GM23248 (cell line): ENCODE data around the gene CNOT1. TPM values are rescaled to one million over a fixed set of nuclear protein-coding genes. Genes with fewer than 3 reads are reported as not detected.

Source experiments
- DNase-seq: peaks from one replicate; pipeline ENCODE4 v3.0.0-alpha.2; 2015
- H2AFZ ChIP-seq: fragments of 200-600 bp; sonication (generic); 2 replicates; pipeline ENCODE4 v1.6.1; 2016; ENCODE audit warnings: antibody characterized with exemption
- H3F3A ChIP-seq: fragments of 200-600 bp; sonication (generic); 2 replicates; pipeline ENCODE4 v1.6.1; 2016; ENCODE audit warnings: mild to moderate bottlenecking, antibody characterized with exemption, mixed run types; ENCODE audit not compliant: insufficient read depth
- H3K27ac ChIP-seq: fragments of 200-600 bp; sonication (generic); 2 replicates; pipeline ENCODE4 v1.5.1; 2016; ENCODE audit warnings: mild to moderate bottlenecking
- H3K27me3 ChIP-seq: fragments of 200-600 bp; sonication (generic); replicated peaks from 2 replicates; pipeline ENCODE4 v1.6.1; 2016; ENCODE audit warnings: mild to moderate bottlenecking; ENCODE audit not compliant: insufficient read depth
- H3K36me3 ChIP-seq: fragments of 200-600 bp; sonication (generic); 2 replicates; pipeline ENCODE4 v1.6.1; 2016; ENCODE audit warnings: low read depth, mild to moderate bottlenecking
- H3K4me1 ChIP-seq: fragments of 200-600 bp; sonication (generic); 2 replicates; pipeline ENCODE4 v1.6.1; 2016; ENCODE audit warnings: mild to moderate bottlenecking; ENCODE audit not compliant: insufficient read depth
- H3K4me2 ChIP-seq: fragments of 200-600 bp; sonication (generic); one replicate; pipeline ENCODE4 v1.6.1; 2016; ENCODE audit warnings: mild to moderate bottlenecking; ENCODE audit not compliant: unreplicated experiment
- H3K4me3 ChIP-seq: fragments of 200-600 bp; sonication (generic); 2 replicates; pipeline ENCODE4 v1.5.1; 2016; ENCODE audit warnings: mild to moderate bottlenecking
- H3K79me2 ChIP-seq: fragments of 200-600 bp; sonication (generic); 2 replicates; pipeline ENCODE4 v1.6.1; 2016; ENCODE audit warnings: mild to moderate bottlenecking; ENCODE audit not compliant: insufficient read depth
- H3K9ac ChIP-seq: fragments of 200-600 bp; sonication (generic); 2 replicates; pipeline ENCODE4 v1.6.1; 2016; ENCODE audit warnings: mild to moderate bottlenecking
- H3K9me2 ChIP-seq: fragments of 200-600 bp; sonication (generic); 2 replicates; pipeline ENCODE4 v1.6.1; 2016; ENCODE audit warnings: mixed run types, mild to moderate bottlenecking, moderate library complexity; ENCODE audit not compliant: insufficient read depth
- H3K9me3 ChIP-seq: fragments of 200-600 bp; sonication (generic); one replicate; pipeline ENCODE4 v1.6.1; 2017; ENCODE audit warnings: low read depth
- H4K20me1 ChIP-seq: fragments of 200-600 bp; sonication (generic); 2 replicates; pipeline ENCODE4 v1.6.0; 2016; ENCODE audit not compliant: insufficient read depth
- EZH2 ChIP-seq: fragments of 200-600 bp; sonication (generic); IDR thresholded peaks from 2 replicates; pipeline ENCODE4 v1.6.1; 2018; ENCODE audit warnings: antibody characterized with exemption, mild to moderate bottlenecking; ENCODE audit not compliant: insufficient read depth, poor library complexity, severe bottlenecking
- EZH2phosphoT487 ChIP-seq: fragments of 200-600 bp; sonication (generic); IDR thresholded peaks from 2 replicates; pipeline ENCODE4 v1.6.1; 2018; ENCODE audit warnings: antibody characterized with exemption, moderate library complexity, mild to moderate bottlenecking, low read depth; ENCODE audit not compliant: insufficient read depth
- WGBS, 2 experiments: methylation state at CpG; one replicate each; pipeline ENCODE4 v1.1.6; 2015 to 2017; ENCODE audit warnings: low lambda C conversion rate in 2 of 2, low coverage in 1 of 2; ENCODE audit errors: missing lambda C conversion rate in 2 of 2; 5-methylcytosine and 5-hydroxymethylcytosine counted together
- in situ Hi-C: fragments of 300-500 bp; cut with MboI; formaldehyde crosslinking; loops from 2 replicates; pipeline ENCODE4 v1.15.0; 2020
- polyA plus RNA-seq: library from polyadenylated mRNA; unstranded; fragments of >200 nt; fragmentation: Nextera tagmentation; extraction: Ambion mirVana; gene quantifications from 2 replicates; pipeline ENCODE4 v1.2.1, GENCODE V29; 2016
- total RNA-seq: library from RNA; depleted of rRNA; stranded (reverse); fragments of >200 nt; shearing (Covaris generic); gene quantifications from 2 replicates; pipeline ENCODE4 v1.2.3, GENCODE V29; 2014

Gene CNOT1
- total and polyA plus RNA-seq, 2 experiments from 2014 or later, result 35.6 to 93.1 TPM

- H3K9me3 ChIP-seq, result no peaks in the 10 kb centered on the region
- H3K79me2 ChIP-seq, result peaks cover 81% of the 10 kb centered on the region
- no peak for DNase-seq
- H3K9me2 ChIP-seq, result no peaks in the 10 kb centered on the region
- WGBS, 2 experiments, result 88 to 89% methylated on average over 4 of the region's 4 CpGs
- H3K36me3 ChIP-seq, result peaks cover 43% of the 10 kb centered on the region; the same call in 1 of the 2 replicates
- no peaks in the 10 kb centered on the region for H3K27me3 ChIP-seq
- H3K4me1 ChIP-seq, result peaks cover 12% of the 10 kb centered on the region
- TF ChIP-seq EZH2 (no peak), EZH2phosphoT487 (no peak)
- peaks cover 9% of the 10 kb centered on the region for H3F3A ChIP-seq
- H3K9ac ChIP-seq, result no peak overlapping the region
- H2AFZ ChIP-seq, result no peak overlapping the region
- H3K27ac ChIP-seq, result no peak overlapping the region
- peak overlapping the region; percentile 24 for H3K4me2 ChIP-seq
- in situ Hi-C loops, result no loop called here
- H4K20me1 ChIP-seq, result no peaks in the 10 kb centered on the region; the same call in 1 of the 2 replicates
- H3K4me3 ChIP-seq, result no peak overlapping the region
Observed at GRCh38 chr16:58563775-58564174, 65.9 kb downstream of the CNOT1 start.

- H3K4me3 ChIP-seq, result no peak overlapping the region
- no peak overlapping the region for H3K27ac ChIP-seq
- no peaks in the 10 kb centered on the region for H3K9me3 ChIP-seq
- no peaks in the 10 kb centered on the region; the same call in 1 of the 2 replicates for H4K20me1 ChIP-seq
- peak overlapping the region; percentile 24 for H3K4me2 ChIP-seq
- H3K79me2 ChIP-seq, result peaks cover 81% of the 10 kb centered on the region
- peak; percentile 73 for DNase-seq
- H3K4me1 ChIP-seq, result peaks cover 12% of the 10 kb centered on the region
- H3F3A ChIP-seq, result peaks cover 9% of the 10 kb centered on the region
- no peak overlapping the region for H2AFZ ChIP-seq
- no peak for TF ChIP-seq EZH2phosphoT487
- no peak for TF ChIP-seq EZH2
- no peaks in the 10 kb centered on the region for H3K27me3 ChIP-seq
- H3K9ac ChIP-seq, result no peak overlapping the region
- in situ Hi-C loops, result no loop called here
- peaks cover 48% of the 10 kb centered on the region; the same call in 1 of the 2 replicates for H3K36me3 ChIP-seq
- H3K9me2 ChIP-seq, result no peaks in the 10 kb centered on the region
Observed at GRCh38 chr16:58563235-58563634, 66.4 kb downstream of the CNOT1 start.

GRCh38 chr16:58556678-58557077, 72.9 kb downstream of the CNOT1 start:
- peaks cover 68% of the 10 kb centered on the region for H3K36me3 ChIP-seq
- no peaks in the 10 kb centered on the region for H3K9me3 ChIP-seq
- peak; percentile 19 for DNase-seq
- no peak overlapping the region for H3K27ac ChIP-seq
- no peak overlapping the region for H2AFZ ChIP-seq
- no peaks in the 10 kb centered on the region; the same call in 1 of the 2 replicates for H4K20me1 ChIP-seq
- WGBS, 2 experiments, result 56 to 59% methylated on average over 2 of the region's 2 CpGs
- H3K79me2 ChIP-seq, result peaks cover 65% of the 10 kb centered on the region
- in situ Hi-C loops, result no loop called here
- H3F3A ChIP-seq, result no peaks in the 10 kb centered on the region
- TF ChIP-seq EZH2phosphoT487 (no peak), EZH2 (no peak)
- H3K4me3 ChIP-seq, result no peak overlapping the region
- H3K9ac ChIP-seq, result no peak overlapping the region
- H3K4me1 ChIP-seq, result no peaks in the 10 kb centered on the region
- H3K27me3 ChIP-seq, result no peaks in the 10 kb centered on the region
- H3K4me2 ChIP-seq, result no peak overlapping the region
- no peaks in the 10 kb centered on the region for H3K9me2 ChIP-seq

- H3K9ac ChIP-seq, result no peak overlapping the region
- TF ChIP-seq EZH2 (no peak), EZH2phosphoT487 (no peak)
- H3K4me1 ChIP-seq, result no peaks in the 10 kb centered on the region
- no peaks in the 10 kb centered on the region for H3K27me3 ChIP-seq
- H2AFZ ChIP-seq, result no peak overlapping the region
- in situ Hi-C loops, result no loop called here
- H3F3A ChIP-seq, result peaks cover 5% of the 10 kb centered on the region; the same call in 1 of the 2 replicates
- no peak overlapping the region for H3K27ac ChIP-seq
- H3K9me2 ChIP-seq, result no peaks in the 10 kb centered on the region
- no peaks in the 10 kb centered on the region for H3K9me3 ChIP-seq
- no peak overlapping the region for H3K4me3 ChIP-seq
- H3K4me2 ChIP-seq, result no peak overlapping the region
- DNase-seq, result peak; percentile 22
- 66 to 80% methylated on average over 3 of the region's 3 CpGs for WGBS, 2 experiments
- H3K79me2 ChIP-seq, result peaks cover 66% of the 10 kb centered on the region
- H3K36me3 ChIP-seq, result peaks cover 74% of the 10 kb centered on the region
- no peaks in the 10 kb centered on the region for H4K20me1 ChIP-seq
Observed at GRCh38 chr16:58551496-58551895, 78.1 kb downstream of the CNOT1 start.

- no peak overlapping the region for H2AFZ ChIP-seq
- in situ Hi-C loops, result no loop called here
- H3K36me3 ChIP-seq, result peaks cover 82% of the 10 kb centered on the region
- H3K9me2 ChIP-seq, result no peaks in the 10 kb centered on the region
- H3K9ac ChIP-seq, result no peak overlapping the region
- no peak for DNase-seq
- TF ChIP-seq EZH2, result no peak
- no peak for TF ChIP-seq EZH2phosphoT487
- H4K20me1 ChIP-seq, result no peaks in the 10 kb centered on the region
- 73 to 75% methylated on average over 2 of the region's 2 CpGs for WGBS, 2 experiments
- H3K27ac ChIP-seq, result no peak overlapping the region
- H3K79me2 ChIP-seq, result peaks cover 66% of the 10 kb centered on the region
- H3K4me1 ChIP-seq, result no peaks in the 10 kb centered on the region
- no peaks in the 10 kb centered on the region for H3K27me3 ChIP-seq
- no peaks in the 10 kb centered on the region for H3K9me3 ChIP-seq
- H3F3A ChIP-seq, result peaks cover 5% of the 10 kb centered on the region; the same call in 1 of the 2 replicates
- H3K4me3 ChIP-seq, result no peak overlapping the region
- H3K4me2 ChIP-seq, result no peak overlapping the region
Observed at GRCh38 chr16:58548378-58548777, 81.2 kb downstream of the CNOT1 start.
